ENCODE results near the gene KCNH6. TPM values are rescaled to one million over a fixed set of nuclear protein-coding genes. Genes with fewer than 3 reads are reported as not detected.

KCNH6 gene
- total and polyA plus RNA-seq, 9 of the 15 experiments (the other 6 are each of a cell fraction or from before 2014, with no cell fraction given): not detected

DNA sequence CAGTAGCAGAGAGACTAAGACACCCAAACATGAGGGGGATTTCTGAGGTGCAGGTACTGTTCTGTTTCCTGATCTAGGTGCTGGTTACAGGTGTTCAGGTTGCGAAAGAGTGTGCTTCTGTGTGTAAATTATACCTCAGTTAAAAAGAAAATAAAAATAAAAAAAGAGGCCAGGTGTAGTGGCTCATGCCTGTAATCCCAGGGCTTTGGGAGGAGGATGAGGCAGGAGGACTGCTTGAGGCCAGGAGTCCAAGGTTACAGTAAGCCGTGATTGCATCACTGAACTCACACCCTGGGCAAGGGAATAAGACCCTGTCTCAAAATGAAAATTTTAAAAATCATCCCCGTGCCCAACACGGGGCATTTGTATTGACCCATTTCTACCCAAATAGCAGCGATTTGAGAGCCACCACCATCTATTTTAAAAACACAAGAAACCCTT is 23.9 kb downstream of the KCNH6 start (continued):
- TF ChIP-seq, protein P1, sequence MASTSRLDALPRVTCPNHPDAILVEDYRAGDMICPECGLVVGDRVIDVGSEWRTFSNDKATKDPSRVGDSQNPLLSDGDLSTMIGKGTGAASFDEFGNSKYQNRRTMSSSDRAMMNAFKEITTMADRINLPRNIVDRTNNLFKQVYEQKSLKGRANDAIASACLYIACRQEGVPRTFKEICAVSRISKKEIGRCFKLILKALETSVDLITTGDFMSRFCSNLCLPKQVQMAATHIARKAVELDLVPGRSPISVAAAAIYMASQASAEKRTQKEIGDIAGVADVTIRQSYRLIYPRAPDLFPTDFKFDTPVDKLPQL (IDR thresholded peaks at IDR 0.05; ENCODE audit: extremely low read depth, insufficient read length): no peak
- no peak for TF ChIP-seq YBX1 (IDR thresholded peaks at IDR 0.05)
- TF ChIP-seq NONO (IDR thresholded peaks at IDR 0.05; ENCODE audit: low read depth in 2 of 2, low read length in 1 of 2): no peak

DNA sequence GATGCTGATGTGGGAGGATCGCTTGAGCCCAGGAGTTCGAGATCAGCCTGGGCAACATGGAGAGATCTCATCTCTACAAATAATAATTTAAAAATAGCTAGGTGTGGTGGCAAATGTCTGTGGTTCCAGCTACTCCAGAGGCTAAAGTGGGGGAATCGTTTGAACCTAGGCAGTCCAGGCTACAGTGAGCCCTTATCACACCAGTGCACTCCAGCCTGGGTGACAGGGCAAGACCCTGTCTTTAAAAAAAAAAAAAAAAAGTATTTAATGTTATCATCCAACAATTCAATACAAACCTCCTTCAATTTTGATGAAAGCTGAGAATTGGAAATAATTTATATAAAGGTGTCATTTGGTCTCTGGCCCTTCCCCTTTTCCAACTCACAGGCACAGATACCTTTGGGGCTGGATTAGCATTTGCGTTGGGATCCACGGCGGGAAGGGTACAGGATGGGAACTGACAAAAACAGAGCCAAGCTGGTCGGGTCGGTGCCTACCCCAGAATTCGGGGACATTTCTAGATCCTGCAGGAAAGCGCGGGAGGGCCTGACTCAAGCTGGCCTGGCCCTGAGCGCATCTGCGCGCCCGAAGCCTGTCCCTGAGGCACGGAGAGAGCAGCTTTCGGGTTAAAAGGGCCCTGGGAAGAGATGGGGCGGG is 26.3 kb downstream of the KCNH6 start:
- peak overlapping the region; percentile 85 for H3K4me3 ChIP-seq
- H3K9me1 ChIP-seq (ENCODE audit: control insufficient read depth, insufficient read depth, low read length): no peaks in the 10 kb centered on the region
- H4K20me1 ChIP-seq (replicated peaks; ENCODE audit: control insufficient read depth, insufficient read depth, low read length): peaks cover 26% of the 10 kb centered on the region
- ChIA-PET POLR2A (interaction anchor here (0.5 to 2.5 kb wide), 10 partner anchors 9 to 315 kb away, joined by 3 to 10 read pairs (median 3); no protein-coding TSS in a partner anchor), CTCF (ENCODE audit: low intra/inter-chr PET ratio) (no interaction called here)
- peak overlapping the region; percentile 97 for H3K27ac ChIP-seq (ENCODE audit: extremely low read depth, low read depth, low read length)
- H3K36me3 ChIP-seq (ENCODE audit: control insufficient read depth, insufficient read depth, low read length): peaks cover 20% of the 10 kb centered on the region
- DNase-seq (ENCODE audit: extremely low read depth in 1 of 4, low spot score in 3 of 4): peak in 1 of 4 experiments; percentile 80
- peaks cover 47% of the 10 kb centered on the region for H3K79me2 ChIP-seq (ENCODE audit: control insufficient read depth, insufficient read depth, low read length)
- H3K4me1 ChIP-seq (replicated peaks in 1 of 2; ENCODE audit: control insufficient read depth in 2 of 2, insufficient read depth in 2 of 2, low read length in 2 of 2): peaks cover 16% of the 10 kb centered on the region in 2 experiments
- in situ Hi-C loops (cut with MboI) (no loop called here), intact Hi-C loops (cut with micrococcal nuclease) (no loop called here)
- FAIRE-seq: peak; percentile 65
- peak; percentile 24 for ATAC-seq
- peak overlapping the region; percentile 95 for H2AFZ ChIP-seq (ENCODE audit: low read depth, low read length)
- TSS peak; percentile 91 for BruUV-seq (replicated peaks)
- no peaks in the 10 kb centered on the region for H3K27me3 ChIP-seq (ENCODE audit: control insufficient read depth in 2 of 2, insufficient read depth in 2 of 2, low read length in 2 of 2)
- peak overlapping the region; percentile 93 to 96 for H3K9ac ChIP-seq (ENCODE audit: insufficient read depth in 1 of 2, low read depth in 2 of 2, low read length in 2 of 2)
- H3K9me3 ChIP-seq (replicated peaks; ENCODE audit: control insufficient read depth, insufficient read depth, low read depth, low read length): no peaks in the 10 kb centered on the region
- WGBS (ENCODE audit: insufficient coverage, low coverage, missing lambda C conversion rate): under 1% methylated on average over 17 of the region's 18 CpGs
- peak overlapping the region; percentile 98 for H3K4me2 ChIP-seq (ENCODE audit: insufficient read depth, low read length)
- TF ChIP-seq, protein P2, sequence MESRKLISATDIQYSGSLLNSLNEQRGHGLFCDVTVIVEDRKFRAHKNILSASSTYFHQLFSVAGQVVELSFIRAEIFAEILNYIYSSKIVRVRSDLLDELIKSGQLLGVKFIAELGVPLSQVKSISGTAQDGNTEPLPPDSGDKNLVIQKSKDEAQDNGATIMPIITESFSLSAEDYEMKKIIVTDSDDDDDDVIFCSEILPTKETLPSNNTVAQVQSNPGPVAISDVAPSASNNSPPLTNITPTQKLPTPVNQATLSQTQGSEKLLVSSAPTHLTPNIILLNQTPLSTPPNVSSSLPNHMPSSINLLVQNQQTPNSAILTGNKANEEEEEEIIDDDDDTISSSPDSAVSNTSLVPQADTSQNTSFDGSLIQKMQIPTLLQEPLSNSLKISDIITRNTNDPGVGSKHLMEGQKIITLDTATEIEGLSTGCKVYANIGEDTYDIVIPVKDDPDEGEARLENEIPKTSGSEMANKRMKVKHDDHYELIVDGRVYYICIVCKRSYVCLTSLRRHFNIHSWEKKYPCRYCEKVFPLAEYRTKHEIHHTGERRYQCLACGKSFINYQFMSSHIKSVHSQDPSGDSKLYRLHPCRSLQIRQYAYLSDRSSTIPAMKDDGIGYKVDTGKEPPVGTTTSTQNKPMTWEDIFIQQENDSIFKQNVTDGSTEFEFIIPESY (CRISPR knock-in tag; IDR thresholded peaks at IDR 0.05): no peak
- TF ChIP-seq, protein P3, sequence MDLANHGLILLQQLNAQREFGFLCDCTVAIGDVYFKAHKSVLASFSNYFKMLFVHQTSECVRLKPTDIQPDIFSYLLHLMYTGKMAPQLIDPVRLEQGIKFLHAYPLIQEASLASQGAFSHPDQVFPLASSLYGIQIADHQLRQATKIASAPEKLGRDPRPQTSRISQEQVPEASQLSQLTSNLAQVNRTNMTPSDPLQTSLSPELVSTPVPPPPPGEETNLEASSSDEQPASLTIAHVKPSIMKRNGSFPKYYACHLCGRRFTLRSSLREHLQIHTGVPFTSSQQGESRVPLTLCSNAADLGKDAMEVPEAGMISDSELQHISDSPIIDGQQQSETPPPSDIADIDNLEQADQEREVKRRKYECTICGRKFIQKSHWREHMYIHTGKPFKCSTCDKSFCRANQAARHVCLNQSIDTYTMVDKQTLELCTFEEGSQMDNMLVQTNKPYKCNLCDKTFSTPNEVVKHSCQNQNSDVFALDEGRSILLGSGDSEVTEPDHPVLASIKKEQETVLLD (IDR thresholded peaks at IDR 0.05): no peak
- no peak for TF ChIP-seq RBM34 (IDR thresholded peaks at IDR 0.05; ENCODE audit: borderline replicate concordance, insufficient read depth, low read length)
- no peak for TF ChIP-seq ZNF133 (CRISPR knock-in tag; IDR thresholded peaks at IDR 0.05)
- no peak for TF ChIP-seq KDM5B (IDR thresholded peaks at IDR 0.05; ENCODE audit: insufficient replicate concordance, low read depth, low read length)
- TF ChIP-seq, protein P4, sequence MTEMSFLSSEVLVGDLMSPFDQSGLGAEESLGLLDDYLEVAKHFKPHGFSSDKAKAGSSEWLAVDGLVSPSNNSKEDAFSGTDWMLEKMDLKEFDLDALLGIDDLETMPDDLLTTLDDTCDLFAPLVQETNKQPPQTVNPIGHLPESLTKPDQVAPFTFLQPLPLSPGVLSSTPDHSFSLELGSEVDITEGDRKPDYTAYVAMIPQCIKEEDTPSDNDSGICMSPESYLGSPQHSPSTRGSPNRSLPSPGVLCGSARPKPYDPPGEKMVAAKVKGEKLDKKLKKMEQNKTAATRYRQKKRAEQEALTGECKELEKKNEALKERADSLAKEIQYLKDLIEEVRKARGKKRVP (CRISPR knock-in tag; IDR thresholded peaks at IDR 0.05): no peak
- no peak for TF ChIP-seq MTA1 (IDR thresholded peaks at IDR 0.05; ENCODE audit: borderline replicate concordance)
